Fibroblast of the aortic adventitia (primary cell): ENCODE measurements around the gene ZCCHC7. TPM values are rescaled to one million over a fixed set of nuclear protein-coding genes. Genes with fewer than 3 reads are reported as not detected.

Experiments
- DNase-seq: peaks from one replicate; pipeline ENCODE4 v3.0.0-alpha.2; 2010; ENCODE audit warnings: low read depth
- H3K4me3 ChIP-seq: 2 replicates; pipeline ENCODE4 v1.5.1; 2011; ENCODE audit warnings: low read depth, mild to moderate bottlenecking, control low read depth, low read length, moderate library complexity
- CTCF ChIP-seq: IDR thresholded peaks from 2 replicates; pipeline ENCODE4 v1.5.1; 2011; ENCODE audit warnings: mild to moderate bottlenecking, low read length, control low read depth, inconsistent platforms; ENCODE audit not compliant: insufficient read depth
- total RNA-seq: library from RNA; depleted of rRNA; stranded (reverse); fragments of >200 nt; gene quantifications from 2 replicates; pipeline ENCODE4 v1.2.3, GENCODE V29; 2012; ENCODE audit warnings: low replicate concordance

Gene ZCCHC7
- total RNA-seq, 1 donor = 31.8 TPM

GRCh38 chr9:37369671-37370070, 249.3 kb downstream of the ZCCHC7 start:
- H3K4me3 ChIP-seq = no peak overlapping the region
- DNase-seq = no peak
- no peak for TF ChIP-seq CTCF

GRCh38 chr9:37370282-37370681, 249.9 kb downstream of the ZCCHC7 start:
- no peak for TF ChIP-seq CTCF
- no peak overlapping the region for H3K4me3 ChIP-seq
- DNase-seq = no peak

GRCh38 chr9:37370968-37371563, 250.7 kb downstream of the ZCCHC7 start:
- H3K4me3 ChIP-seq = no peak overlapping the region
- DNase-seq = no peak
- no peak for TF ChIP-seq CTCF

- peak; percentile 64 for DNase-seq
These were observed 251.4 kb downstream of the ZCCHC7 start for GRCh38 chr9:37371565-37372464.

GRCh38 chr9:37372839-37373238, 252.5 kb downstream of the ZCCHC7 start:
- H3K4me3 ChIP-seq = no peak overlapping the region
- DNase-seq = no peak
- no peak for TF ChIP-seq CTCF

More at GRCh38 chr9:37371565-37372464, 251.4 kb downstream of the ZCCHC7 start:
- H3K4me3 ChIP-seq = no peak overlapping the region
- no peak for TF ChIP-seq CTCF

- TF ChIP-seq CTCF = no peak
- no peak for DNase-seq
- no peak overlapping the region for H3K4me3 ChIP-seq
These were observed 253.2 kb downstream of the ZCCHC7 start for GRCh38 chr9:37373621-37374020.
